A549 (cell line): ENCODE data around the gene LHFPL2. TPM values are rescaled to one million over a fixed set of nuclear protein-coding genes. Genes with fewer than 3 reads are reported as not detected.

Experiments used
- ATAC-seq, 2 experiments: fragments of 200-7000 bp in 1 of 2; fragments of >200 bp in 1 of 2; cut with Nextera tagmentation in 1 of 2; cut with Tn5 transposase in 1 of 2; 3 replicates each; pipeline versions ENCODE4 v1.8.0 to v1.9.1; 2018 to 2020; ENCODE audit warnings: mild to moderate bottlenecking in 1 of 2, moderate library complexity in 1 of 2
- CTCF ChIA-PET: fragments of 300-600 bp; sonication (Branson Sonifier 250); formaldehyde crosslinking; extraction: SDS; loops from one replicate; lab custom pipeline; 2021; ENCODE audit warnings: antibody characterized with exemption, inconsistent platforms; lab: Yijun Ruan, JAX
- POLR2A ChIA-PET: fragments of 350-600 bp; formaldehyde crosslinking; extraction: SDS; loops from one replicate; lab custom pipeline; 2021; ENCODE audit warnings: antibody characterized with exemption, inconsistent platforms; lab: Yijun Ruan, JAX
- DNase-seq, 2 experiments: peaks; one replicate each; pipeline versions ENCODE4 v3.0.0 to v3.0.0-alpha.2; 2011 to 2016; ENCODE audit warnings: low read depth in 1 of 2, low spot score in 1 of 2
- FAIRE-seq: peaks from 2 replicates; lab custom pipeline; 2011; peaks lifted over from hg19 to GRCh38; lab: Jason Lieb, UNC
- H3K27ac ChIP-seq, 2 experiments: fragments of >200 bp; sonication (Bioruptor Twin); formaldehyde crosslinking; 3 replicates each; pipeline ENCODE4 v1.5.1; 2016 to 2017
- H3K4me1 ChIP-seq: fragments of >200 bp; sonication (Bioruptor Twin); formaldehyde crosslinking; 3 replicates; pipeline ENCODE4 v1.6.1; 2016
- H3K4me2 ChIP-seq: fragments of >200 bp; sonication (Bioruptor Twin); formaldehyde crosslinking; 3 replicates; pipeline ENCODE4 v1.6.1; 2016
- H3K4me3 ChIP-seq: fragments of >200 bp; sonication (Bioruptor Twin); formaldehyde crosslinking; 3 replicates; pipeline ENCODE4 v1.5.1; 2016
- H3K9me3 ChIP-seq: fragments of >200 bp; sonication (Bioruptor Twin); formaldehyde crosslinking; 3 replicates; pipeline ENCODE4 v1.6.1; 2016
- CBX8 ChIP-seq: fragments of 200-600 bp; sonication (generic); IDR thresholded peaks from 2 replicates; pipeline ENCODE4 v1.6.1; 2016
- ESRRA ChIP-seq: fragments of 150-350 bp; IDR thresholded peaks from 2 replicates; pipeline ENCODE4 v1.6.1; 2014; ENCODE audit warnings: mild to moderate bottlenecking, low read length, borderline replicate concordance
- FOSL2 ChIP-seq, 2 experiments: fragments of 450-650 bp in 1 of 2; fragments of >200 bp in 1 of 2; sonication (Bioruptor Twin) in 1 of 2; formaldehyde crosslinking; IDR thresholded peaks; 2 replicates each; pipeline versions ENCODE4 v1.5.0 to v1.6.1; 2016 to 2020; ENCODE audit warnings: mild to moderate bottlenecking in 1 of 2, moderate library complexity in 1 of 2
- GATA3 ChIP-seq: IDR thresholded peaks from 2 replicates; pipeline ENCODE4 v1.6.1; 2012; ENCODE audit warnings: borderline replicate concordance
- HDAC2 ChIP-seq: fragments of 200-600 bp; sonication (generic); IDR thresholded peaks from 2 replicates; pipeline ENCODE4 v1.6.1; 2016
- HEYL ChIP-seq: fragments of 250-450 bp; sonication (Bioruptor Pico); IDR thresholded peaks from 2 replicates; pipeline ENCODE4 v1.8.0; 2021; ENCODE audit warnings: mild to moderate bottlenecking, moderate library complexity
- HOXB13 ChIP-seq: fragments of 250-450 bp; sonication (Bioruptor Pico); IDR thresholded peaks from 2 replicates; pipeline ENCODE4 v1.5.0; 2020; ENCODE audit warnings: low read depth, mild to moderate bottlenecking, moderate library complexity
- JUN ChIP-seq, 2 experiments: fragments of >200 bp; sonication (Bioruptor Twin); formaldehyde crosslinking; IDR thresholded peaks; 2 replicates in 1 of 2; 3 replicates in 1 of 2; pipeline ENCODE4 v1.6.1; 2016 to 2017
- KDM1A ChIP-seq: fragments of 200-600 bp; sonication (generic); IDR thresholded peaks from 2 replicates; pipeline ENCODE4 v1.6.1; 2016; ENCODE audit warnings: low read depth, mild to moderate bottlenecking
- MAFK ChIP-seq: fragments of 450-650 bp; IDR thresholded peaks from 2 replicates; pipeline ENCODE4 v1.6.1; 2014; ENCODE audit not compliant: partially characterized antibody
- NFE2L2 ChIP-seq: fragments of 150-350 bp; conservative IDR thresholded peaks from 2 replicates; pipeline ENCODE4 v1.6.1; 2014; ENCODE audit warnings: low read length
- NPAS2 ChIP-seq: fragments of 250-450 bp; sonication (Bioruptor Pico); IDR thresholded peaks from 2 replicates; pipeline ENCODE4 v1.8.0; 2022; ENCODE audit warnings: mild to moderate bottlenecking, moderate library complexity, borderline replicate concordance
- PHF8 ChIP-seq: fragments of 200-600 bp; sonication (generic); IDR thresholded peaks from 2 replicates; pipeline ENCODE4 v1.6.1; 2016; ENCODE audit warnings: low read depth, mild to moderate bottlenecking, antibody characterized with exemption, moderate library complexity, borderline replicate concordance
- POLR2AphosphoS2 ChIP-seq: conservative IDR thresholded peaks from 2 replicates; pipeline ENCODE4 v1.6.1; 2012; ENCODE audit warnings: low read length, improper control_type of control experiment, inconsistent platforms
- RNF2 ChIP-seq: fragments of 200-600 bp; sonication (generic); IDR thresholded peaks from 2 replicates; pipeline ENCODE4 v1.6.1; 2016; ENCODE audit warnings: low read depth, mild to moderate bottlenecking, antibody characterized with exemption, moderate library complexity, borderline replicate concordance
- ZC3H11A ChIP-seq: fragments of 450-650 bp; IDR thresholded peaks from 2 replicates; pipeline ENCODE4 v1.6.1; 2014; ENCODE audit warnings: antibody characterized with exemption, mild to moderate bottlenecking
- ZFP36 ChIP-seq: fragments of 450-650 bp; IDR thresholded peaks from 2 replicates; pipeline ENCODE4 v1.6.1; 2014; ENCODE audit warnings: borderline replicate concordance; ENCODE audit not compliant: partially characterized antibody
- ZSCAN20 ChIP-seq: fragments of 250-450 bp; sonication (Bioruptor Pico); IDR thresholded peaks from 2 replicates; pipeline ENCODE4 v1.8.0; 2022; ENCODE audit warnings: mild to moderate bottlenecking, moderate library complexity
- WGBS: methylation state at CpG from one replicate; pipeline ENCODE4 v1.1.6; 2017; ENCODE audit errors: missing lambda C conversion rate; 5-methylcytosine and 5-hydroxymethylcytosine counted together
- polyA plus RNA-seq, 4 experiments: library from polyadenylated mRNA; depleted of rRNA in 3 of 4; stranded (reverse); fragments of >200 nt; fragmentation: RNase III in 1 of 4; extraction: RNeasy Plus Mini Kit Qiagen cat#74134 plus additional on column Dnase treatment in 1 of 4; gene quantifications; 2 replicates in 3 of 4; 3 replicates in 1 of 4; pipeline ENCODE4 v1.2.3, GENCODE V29; 2011 to 2017
- TF ChIP-seq, protein P1 (sequence below): fragments of 450-650 bp; IDR thresholded peaks from 2 replicates; pipeline ENCODE4 v1.6.1; 2014; ENCODE audit warnings: antibody characterized with exemption
- TF ChIP-seq, protein P2 (sequence below): fragments of >200 bp; sonication (Bioruptor Twin); formaldehyde crosslinking; IDR thresholded peaks from 3 replicates; pipeline ENCODE4 v1.5.1; 2016
- TF ChIP-seq, protein P3 (sequence below): fragments of >200 bp; sonication (Bioruptor Twin); formaldehyde crosslinking; IDR thresholded peaks from 3 replicates; pipeline ENCODE4 v1.6.1; 2016
- TF ChIP-seq, protein P4 (sequence below): fragments of 250-450 bp; sonication (Bioruptor Pico); IDR thresholded peaks from 2 replicates; pipeline ENCODE4 v1.5.0; 2021; ENCODE audit warnings: mild to moderate bottlenecking, moderate library complexity, borderline replicate concordance
- TF ChIP-seq, protein P5 (sequence below): fragments of 200-600 bp; sonication (generic); IDR thresholded peaks from 2 replicates; pipeline ENCODE4 v1.6.1; 2016; ENCODE audit warnings: antibody characterized with exemption, mild to moderate bottlenecking, moderate library complexity
- TF ChIP-seq, protein P6 (sequence below): fragments of >200 bp; sonication (Bioruptor Twin); formaldehyde crosslinking; IDR thresholded peaks from 2 replicates; pipeline ENCODE4 v1.6.1; 2016

The LHFPL2 gene
- polyA plus RNA-seq, 2 of the 4 experiments (the other 2 are of a cell fraction) = 24.9 to 41.7 TPM

DNA sequence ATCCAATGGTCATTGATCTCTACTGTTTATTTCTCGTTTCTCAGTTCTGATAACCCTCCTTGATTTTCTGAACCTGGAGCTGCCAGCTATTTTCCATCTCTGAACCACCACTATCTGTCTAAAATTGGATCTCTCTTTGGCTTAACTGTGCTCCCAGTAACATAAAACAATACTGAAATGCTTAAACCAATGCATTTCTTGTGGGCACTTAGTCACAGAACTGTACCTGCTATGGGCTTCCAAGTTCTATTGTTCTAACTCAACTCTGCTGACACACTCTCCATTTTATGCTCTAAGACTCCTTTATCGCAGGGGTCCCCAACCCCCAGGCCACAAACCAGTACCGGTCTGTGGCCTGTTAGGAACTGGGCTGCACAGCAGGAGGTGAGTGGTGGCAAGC lies 120.6 kb downstream of the LHFPL2 start:
- H3K9me3 ChIP-seq = no peaks in the 10 kb centered on the region
- FAIRE-seq (no peak), DNase-seq (no peak), ATAC-seq (no peak)
- CTCF ChIA-PET = interaction anchor here (0.9 to 2.2 kb wide), 5 partner anchors 10 to 120 kb away, joined by 3 to 8 read pairs (median 5); no protein-coding TSS in a partner anchor
- TF ChIP-seq POLR2AphosphoS2 (no peak), PHF8 (no peak)
- H3K4me1 ChIP-seq = peaks cover 57% of the 10 kb centered on the region
- 87% methylated on average over 3 of the region's 3 CpGs for WGBS
- peak overlapping the region; percentile 73 for H3K4me2 ChIP-seq
- peak overlapping the region; percentile 86 to 90 for H3K27ac ChIP-seq
- H3K4me3 ChIP-seq = no peak overlapping the region
- POLR2A ChIA-PET = interaction anchor here (1.6 kb wide), 1 partner anchor 9 kb away, joined by 5 read pairs; no protein-coding TSS in a partner anchor

DNA sequence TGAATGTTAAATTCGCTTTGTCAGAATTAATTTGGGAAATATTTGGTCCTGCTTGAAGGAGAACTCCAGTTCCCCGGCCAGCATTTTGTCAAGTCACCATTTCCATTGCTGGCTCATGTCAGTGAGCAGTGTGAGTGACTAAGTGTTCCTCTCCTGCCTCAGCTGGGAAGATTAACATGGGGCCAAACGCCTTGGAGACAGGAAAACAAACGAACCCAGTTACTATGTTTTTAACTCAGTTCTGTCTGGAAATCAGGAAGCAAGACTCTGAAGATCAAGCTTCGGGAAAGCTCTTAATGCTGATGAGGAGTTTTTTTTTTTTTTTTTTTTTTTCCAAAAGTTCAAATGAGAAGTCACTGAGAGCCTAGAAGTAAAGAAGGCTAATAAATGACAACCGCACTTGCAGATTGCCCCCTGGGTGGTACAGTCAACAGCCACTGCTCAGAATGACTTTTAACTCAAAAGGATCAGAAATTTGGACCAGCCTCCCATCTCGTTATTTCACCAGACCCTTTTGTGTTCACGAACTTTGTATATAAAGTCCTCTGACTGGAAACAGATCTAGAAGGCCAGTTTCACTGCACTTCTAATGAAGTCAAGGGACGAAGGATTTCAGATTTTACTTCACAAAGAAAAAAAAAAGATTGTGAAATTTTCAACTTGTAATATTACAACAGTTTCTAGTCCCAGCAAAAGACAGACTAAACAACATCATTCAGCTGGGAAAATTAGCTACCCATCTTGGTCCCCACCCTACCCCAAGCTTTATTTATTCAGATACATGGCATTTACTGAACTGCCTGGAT lies 121.3 kb downstream of the LHFPL2 start:
- H3K4me2 ChIP-seq = peak overlapping the region; percentile 73
- POLR2A ChIA-PET = interaction anchor here (0.6 to 1.6 kb wide), 3 partner anchors 9 to 264 kb away, joined by 3 to 6 read pairs (median 5); no protein-coding TSS in a partner anchor

More for the DNA sequence above, 121.3 kb downstream of the LHFPL2 start:
- H3K4me3 ChIP-seq = no peak overlapping the region
- no peak for TF ChIP-seq HEYL
- TF ChIP-seq NFE2L2 = peak; percentile 85
- TF ChIP-seq HOXB13 = no peak
- no peak for TF ChIP-seq GATA3
- TF ChIP-seq, protein P1, sequence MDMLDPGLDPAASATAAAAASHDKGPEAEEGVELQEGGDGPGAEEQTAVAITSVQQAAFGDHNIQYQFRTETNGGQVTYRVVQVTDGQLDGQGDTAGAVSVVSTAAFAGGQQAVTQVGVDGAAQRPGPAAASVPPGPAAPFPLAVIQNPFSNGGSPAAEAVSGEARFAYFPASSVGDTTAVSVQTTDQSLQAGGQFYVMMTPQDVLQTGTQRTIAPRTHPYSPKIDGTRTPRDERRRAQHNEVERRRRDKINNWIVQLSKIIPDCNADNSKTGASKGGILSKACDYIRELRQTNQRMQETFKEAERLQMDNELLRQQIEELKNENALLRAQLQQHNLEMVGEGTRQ = no peak
- TF ChIP-seq, protein P2, sequence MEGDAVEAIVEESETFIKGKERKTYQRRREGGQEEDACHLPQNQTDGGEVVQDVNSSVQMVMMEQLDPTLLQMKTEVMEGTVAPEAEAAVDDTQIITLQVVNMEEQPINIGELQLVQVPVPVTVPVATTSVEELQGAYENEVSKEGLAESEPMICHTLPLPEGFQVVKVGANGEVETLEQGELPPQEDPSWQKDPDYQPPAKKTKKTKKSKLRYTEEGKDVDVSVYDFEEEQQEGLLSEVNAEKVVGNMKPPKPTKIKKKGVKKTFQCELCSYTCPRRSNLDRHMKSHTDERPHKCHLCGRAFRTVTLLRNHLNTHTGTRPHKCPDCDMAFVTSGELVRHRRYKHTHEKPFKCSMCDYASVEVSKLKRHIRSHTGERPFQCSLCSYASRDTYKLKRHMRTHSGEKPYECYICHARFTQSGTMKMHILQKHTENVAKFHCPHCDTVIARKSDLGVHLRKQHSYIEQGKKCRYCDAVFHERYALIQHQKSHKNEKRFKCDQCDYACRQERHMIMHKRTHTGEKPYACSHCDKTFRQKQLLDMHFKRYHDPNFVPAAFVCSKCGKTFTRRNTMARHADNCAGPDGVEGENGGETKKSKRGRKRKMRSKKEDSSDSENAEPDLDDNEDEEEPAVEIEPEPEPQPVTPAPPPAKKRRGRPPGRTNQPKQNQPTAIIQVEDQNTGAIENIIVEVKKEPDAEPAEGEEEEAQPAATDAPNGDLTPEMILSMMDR = no peak
- no peak for TF ChIP-seq FOSL2 (IDR thresholded peaks at IDR 0.05)
- TF ChIP-seq FOSL2 (CRISPR knock-in tag; IDR thresholded peaks at IDR 0.05) = peak; percentile 77
- TF ChIP-seq KDM1A = no peak
- TF ChIP-seq, protein P3, sequence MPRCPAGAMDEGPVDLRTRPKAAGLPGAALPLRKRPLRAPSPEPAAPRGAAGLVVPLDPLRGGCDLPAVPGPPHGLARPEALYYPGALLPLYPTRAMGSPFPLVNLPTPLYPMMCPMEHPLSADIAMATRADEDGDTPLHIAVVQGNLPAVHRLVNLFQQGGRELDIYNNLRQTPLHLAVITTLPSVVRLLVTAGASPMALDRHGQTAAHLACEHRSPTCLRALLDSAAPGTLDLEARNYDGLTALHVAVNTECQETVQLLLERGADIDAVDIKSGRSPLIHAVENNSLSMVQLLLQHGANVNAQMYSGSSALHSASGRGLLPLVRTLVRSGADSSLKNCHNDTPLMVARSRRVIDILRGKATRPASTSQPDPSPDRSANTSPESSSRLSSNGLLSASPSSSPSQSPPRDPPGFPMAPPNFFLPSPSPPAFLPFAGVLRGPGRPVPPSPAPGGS = no peak
- TF ChIP-seq ZC3H11A = no peak
- TF ChIP-seq ESRRA = no peak
- no peak for TF ChIP-seq HDAC2
- no peak for TF ChIP-seq PHF8
- no peak for TF ChIP-seq JUN (IDR thresholded peaks at IDR 0.05)
- TF ChIP-seq, protein P4, sequence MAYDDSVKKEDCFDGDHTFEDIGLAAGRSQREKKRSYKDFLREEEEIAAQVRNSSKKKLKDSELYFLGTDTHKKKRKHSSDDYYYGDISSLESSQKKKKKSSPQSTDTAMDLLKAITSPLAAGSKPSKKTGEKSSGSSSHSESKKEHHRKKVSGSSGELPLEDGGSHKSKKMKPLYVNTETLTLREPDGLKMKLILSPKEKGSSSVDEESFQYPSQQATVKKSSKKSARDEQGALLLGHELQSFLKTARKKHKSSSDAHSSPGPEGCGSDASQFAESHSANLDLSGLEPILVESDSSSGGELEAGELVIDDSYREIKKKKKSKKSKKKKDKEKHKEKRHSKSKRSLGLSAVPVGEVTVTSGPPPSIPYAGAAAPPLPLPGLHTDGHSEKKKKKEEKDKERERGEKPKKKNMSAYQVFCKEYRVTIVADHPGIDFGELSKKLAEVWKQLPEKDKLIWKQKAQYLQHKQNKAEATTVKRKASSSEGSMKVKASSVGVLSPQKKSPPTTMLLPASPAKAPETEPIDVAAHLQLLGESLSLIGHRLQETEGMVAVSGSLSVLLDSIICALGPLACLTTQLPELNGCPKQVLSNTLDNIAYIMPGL = no peak
- TF ChIP-seq CBX8 = no peak
- no peak for TF ChIP-seq RNF2
- no peak for TF ChIP-seq ZFP36
- TF ChIP-seq ZSCAN20 (CRISPR knock-in tag) = no peak
- TF ChIP-seq, protein P5, sequence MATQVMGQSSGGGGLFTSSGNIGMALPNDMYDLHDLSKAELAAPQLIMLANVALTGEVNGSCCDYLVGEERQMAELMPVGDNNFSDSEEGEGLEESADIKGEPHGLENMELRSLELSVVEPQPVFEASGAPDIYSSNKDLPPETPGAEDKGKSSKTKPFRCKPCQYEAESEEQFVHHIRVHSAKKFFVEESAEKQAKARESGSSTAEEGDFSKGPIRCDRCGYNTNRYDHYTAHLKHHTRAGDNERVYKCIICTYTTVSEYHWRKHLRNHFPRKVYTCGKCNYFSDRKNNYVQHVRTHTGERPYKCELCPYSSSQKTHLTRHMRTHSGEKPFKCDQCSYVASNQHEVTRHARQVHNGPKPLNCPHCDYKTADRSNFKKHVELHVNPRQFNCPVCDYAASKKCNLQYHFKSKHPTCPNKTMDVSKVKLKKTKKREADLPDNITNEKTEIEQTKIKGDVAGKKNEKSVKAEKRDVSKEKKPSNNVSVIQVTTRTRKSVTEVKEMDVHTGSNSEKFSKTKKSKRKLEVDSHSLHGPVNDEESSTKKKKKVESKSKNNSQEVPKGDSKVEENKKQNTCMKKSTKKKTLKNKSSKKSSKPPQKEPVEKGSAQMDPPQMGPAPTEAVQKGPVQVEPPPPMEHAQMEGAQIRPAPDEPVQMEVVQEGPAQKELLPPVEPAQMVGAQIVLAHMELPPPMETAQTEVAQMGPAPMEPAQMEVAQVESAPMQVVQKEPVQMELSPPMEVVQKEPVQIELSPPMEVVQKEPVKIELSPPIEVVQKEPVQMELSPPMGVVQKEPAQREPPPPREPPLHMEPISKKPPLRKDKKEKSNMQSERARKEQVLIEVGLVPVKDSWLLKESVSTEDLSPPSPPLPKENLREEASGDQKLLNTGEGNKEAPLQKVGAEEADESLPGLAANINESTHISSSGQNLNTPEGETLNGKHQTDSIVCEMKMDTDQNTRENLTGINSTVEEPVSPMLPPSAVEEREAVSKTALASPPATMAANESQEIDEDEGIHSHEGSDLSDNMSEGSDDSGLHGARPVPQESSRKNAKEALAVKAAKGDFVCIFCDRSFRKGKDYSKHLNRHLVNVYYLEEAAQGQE = no peak
- peak; percentile 99 for TF ChIP-seq MAFK
- TF ChIP-seq, protein P6, sequence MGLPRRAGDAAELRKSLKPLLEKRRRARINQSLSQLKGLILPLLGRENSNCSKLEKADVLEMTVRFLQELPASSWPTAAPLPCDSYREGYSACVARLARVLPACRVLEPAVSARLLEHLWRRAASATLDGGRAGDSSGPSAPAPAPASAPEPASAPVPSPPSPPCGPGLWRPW = no peak
- TF ChIP-seq NPAS2 (CRISPR knock-in tag) = no peak
- H3K27ac ChIP-seq = peak overlapping the region; percentile 86 to 90
- FAIRE-seq (no peak), ATAC-seq (peak; percentile 67 to 75), DNase-seq (peak; percentile 60 to 86)
- H3K9me3 ChIP-seq = no peaks in the 10 kb centered on the region
- peaks cover 56% of the 10 kb centered on the region for H3K4me1 ChIP-seq
- CTCF ChIA-PET = interaction anchor here (1.2 to 2.2 kb wide), 4 partner anchors 10 to 120 kb away, joined by 3 to 8 read pairs (median 6); no protein-coding TSS in a partner anchor
- 50% methylated on average over 9 of the region's 9 CpGs for WGBS
